Measurements from ENCODE around the gene NSG1.

Gene NSG1

DNA sequence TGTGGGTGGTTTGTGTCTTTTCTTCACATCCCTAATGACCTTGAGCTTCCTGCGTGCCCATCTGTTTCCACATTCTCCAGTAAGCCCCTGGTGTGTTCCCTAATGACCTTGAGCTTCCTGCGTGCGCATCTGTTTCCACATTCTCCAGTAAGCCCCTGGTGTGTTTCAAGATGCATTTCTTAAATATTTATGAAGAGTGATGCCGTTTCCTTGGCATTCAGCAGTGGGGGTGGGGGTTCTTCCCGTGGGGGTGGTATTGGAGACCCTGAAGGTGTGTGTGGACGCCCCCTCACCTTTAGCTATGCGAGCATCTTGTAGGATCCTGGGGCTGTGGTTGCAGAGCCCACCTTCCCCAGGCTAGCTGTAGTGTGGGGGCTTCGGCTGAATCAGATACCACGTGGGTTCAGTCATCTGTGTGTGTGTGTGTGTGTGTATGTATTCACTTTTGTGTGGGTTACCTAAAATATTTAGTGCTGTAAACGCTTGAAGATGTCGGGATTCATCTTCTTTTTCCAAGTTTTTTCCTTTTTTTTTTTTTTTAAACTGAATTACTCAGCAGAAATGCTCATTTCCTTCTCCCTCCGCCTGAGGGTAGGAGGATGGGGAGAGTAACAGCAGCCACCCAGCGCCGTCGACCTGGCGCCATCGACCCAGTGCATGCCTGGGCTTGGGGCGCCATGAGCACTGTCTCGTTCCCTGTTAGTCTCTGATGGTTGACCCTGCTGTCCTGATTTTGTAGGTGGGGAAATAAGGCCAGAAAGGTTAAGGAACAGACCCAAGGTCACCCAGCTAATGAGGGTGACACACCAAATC lies 9.9 kb downstream of the NSG1 start:
- DNase-seq = peak; percentile 26

DNA sequence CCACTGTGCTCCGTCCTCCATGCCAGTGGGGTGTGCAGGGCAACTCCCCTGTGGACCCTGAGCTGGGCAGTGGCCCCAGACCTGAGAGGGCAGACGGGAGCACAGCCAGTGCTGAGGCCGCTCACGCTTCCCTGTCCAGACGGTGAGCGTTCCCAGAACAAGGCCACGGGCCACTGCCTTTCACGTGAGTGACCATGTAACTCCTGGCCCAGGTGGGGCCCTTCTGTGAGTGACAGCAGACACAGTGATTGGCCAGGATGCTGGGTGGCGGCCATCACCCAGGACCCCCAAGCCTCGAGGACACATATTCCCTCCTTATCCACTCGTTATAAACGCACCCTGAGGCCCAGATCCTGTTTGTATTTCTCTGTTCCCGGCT lies 10.5 kb downstream of the NSG1 start:
- DNase-seq = no peak

DNA sequence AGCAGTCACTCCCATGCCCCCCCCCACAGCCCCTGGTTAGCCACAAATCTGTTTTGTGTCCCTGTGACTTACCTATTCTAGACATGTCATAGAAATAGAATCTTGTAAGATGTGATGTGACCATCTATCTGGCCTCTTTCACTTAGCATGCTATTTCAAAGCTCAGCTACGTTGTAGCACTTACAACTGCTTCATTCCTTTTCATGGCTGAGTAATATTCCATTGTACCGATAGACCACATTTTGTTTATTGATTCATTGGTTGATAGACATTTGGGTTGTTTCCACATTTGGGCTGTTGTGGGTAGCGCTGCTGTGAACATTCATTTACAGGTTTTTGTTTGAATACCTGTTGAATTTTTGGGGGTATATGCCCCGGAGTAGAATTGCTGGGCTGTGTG lies 11.5 kb downstream of the NSG1 start:
- DNase-seq = no peak

DNA sequence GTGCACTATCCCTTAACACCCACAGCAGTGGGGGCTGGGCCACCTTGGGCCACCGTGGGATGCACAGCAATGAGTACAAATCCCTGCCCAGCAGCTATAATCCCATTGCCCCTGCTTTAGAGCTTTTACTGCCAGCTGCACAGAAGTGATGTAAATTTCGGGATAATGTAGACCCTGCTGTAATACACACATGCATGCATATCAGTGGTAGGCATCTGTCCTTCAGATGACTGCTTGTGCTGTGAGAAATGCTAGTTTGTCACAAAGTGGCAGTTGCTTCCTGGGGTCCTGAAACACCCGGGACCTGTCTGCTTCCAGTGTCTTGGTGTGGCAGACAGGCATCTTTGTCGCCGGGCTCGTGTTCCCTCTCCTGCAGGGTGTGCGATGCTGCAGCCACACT lies 14.1 kb downstream of the NSG1 start:
- DNase-seq = no peak

DNA sequence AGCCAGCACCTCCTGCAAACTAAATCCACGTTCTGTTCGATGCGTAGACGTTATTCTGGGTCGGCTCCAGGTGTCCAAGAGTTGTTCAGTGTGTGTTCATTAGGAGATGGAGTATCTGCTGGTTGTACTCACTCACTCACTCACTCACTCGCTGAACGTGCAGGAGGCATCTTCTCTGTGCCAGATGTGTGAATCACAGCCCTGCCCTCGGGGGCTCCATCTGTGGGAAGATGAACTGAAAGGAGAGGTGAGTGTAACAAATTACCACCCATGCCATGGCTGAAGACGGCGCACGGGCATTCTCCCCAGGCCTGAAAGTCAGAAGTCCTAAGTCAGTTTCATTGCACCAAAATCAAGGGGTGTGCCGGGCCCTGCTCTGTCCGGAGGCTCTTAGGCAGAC lies 16.1 kb downstream of the NSG1 start:
- DNase-seq = no peak

DNA sequence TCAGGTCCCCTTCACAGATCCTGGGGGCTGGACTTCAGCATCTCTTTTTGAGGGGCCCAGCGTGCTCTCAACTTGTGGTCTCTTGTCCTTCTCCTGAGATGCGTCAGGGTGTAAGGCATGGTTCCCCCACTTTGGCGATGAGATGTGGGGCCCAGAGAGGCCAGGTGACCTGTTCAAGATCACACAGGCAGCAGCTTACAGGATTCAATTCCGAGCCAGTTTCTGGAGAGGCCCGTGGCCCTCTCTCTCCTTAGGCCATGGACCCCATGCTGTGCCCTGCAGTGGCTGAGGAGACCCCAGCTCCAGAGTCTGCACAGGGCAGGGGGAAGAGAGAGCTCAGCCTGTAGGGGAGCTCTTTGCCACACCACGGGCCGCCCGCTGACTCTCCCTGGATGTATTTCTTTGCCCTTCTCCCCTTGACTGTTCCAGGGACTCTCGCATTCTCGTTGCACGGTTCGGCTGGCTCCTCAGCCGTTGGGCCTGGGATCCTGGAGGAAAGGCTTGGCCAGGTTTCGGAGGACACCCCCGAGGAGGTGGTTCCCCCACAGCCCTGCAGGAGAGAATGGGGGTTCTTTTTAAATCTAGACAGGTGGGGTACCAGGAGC lies 18.6 kb downstream of the NSG1 start:
- DNase-seq = no peak

DNA sequence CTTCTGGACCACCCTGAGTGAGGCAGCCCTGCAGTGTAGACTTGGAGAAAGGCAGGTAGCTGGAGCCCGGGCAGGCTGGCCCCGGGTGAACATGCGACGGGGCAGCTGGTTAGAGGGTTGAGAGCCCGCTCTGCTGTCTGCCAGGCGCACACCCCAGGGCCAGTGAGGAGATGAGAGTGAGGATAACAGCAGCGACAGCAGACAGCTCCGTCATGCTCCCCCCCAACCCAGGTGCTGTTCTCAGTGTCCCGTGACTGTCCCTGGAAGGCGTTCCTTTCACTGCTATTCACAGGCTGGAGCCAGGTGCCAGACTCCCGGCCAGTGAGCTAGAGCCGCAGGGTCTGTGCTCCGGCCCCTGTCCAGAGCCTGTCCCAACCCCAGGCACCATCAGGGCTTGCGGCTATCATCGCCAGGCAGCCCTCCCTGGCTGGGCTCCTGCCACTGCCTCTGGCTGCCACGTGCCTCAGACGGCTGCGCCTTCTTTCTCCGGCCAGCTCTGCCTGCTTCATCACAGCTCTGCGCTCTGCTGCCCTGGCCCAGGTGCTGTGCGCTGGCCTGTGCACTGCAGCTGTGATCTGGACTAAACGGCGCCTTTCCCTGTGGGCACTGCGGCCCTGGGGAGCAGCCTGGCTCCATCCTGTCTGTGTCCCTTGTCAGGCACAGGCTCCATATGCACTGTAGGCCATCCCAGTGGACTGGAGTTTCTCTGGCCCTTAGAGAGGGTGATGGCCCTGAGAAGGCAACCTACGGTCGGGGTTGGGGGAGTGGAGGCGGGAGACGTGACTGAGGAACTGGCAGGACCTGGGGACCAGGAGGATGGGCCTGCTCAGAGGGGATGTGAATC lies 19.8 kb downstream of the NSG1 start:
- DNase-seq = no peak

DNA sequence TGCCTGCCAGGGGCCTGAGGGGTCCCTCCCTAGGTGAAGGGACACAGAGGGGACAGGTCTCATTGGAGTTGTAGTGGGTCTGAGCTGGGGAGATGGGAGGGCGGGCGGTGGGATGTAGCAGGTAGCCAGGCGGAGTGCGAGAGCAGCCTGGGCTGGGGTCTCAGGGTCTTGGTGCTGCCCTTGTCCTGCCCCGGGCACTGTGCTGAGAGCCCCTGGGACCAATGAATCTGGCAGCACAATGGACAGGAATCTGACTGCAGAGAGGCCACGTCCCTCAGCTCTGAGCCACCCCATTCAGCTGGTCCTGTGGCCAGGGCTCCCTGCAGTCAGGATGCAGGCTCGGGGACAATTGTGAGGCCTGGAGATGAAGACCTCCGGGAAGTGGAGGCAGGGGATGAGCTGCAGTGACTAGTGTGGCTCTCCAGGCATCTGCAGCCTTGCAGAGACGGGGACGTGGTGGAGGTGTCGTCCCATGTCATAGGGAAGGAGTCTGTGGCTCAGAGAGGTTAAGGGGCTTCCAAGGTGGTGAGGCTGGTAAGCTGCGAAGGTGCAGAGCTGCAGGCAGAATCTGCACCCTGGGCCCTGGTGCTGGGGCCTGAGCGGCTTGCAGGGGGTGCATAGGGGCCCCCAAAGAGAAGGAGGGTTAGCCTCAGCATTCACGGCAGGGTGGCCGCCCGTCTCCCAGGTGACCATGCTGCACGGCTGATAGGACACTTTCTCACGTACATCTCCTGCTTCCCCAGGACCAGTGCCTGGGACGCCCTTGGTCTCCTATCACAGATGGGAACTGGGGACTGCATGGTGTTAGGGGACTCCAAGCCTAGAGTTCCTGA lies 20.6 kb downstream of the NSG1 start:
- DNase-seq = no peak

DNA sequence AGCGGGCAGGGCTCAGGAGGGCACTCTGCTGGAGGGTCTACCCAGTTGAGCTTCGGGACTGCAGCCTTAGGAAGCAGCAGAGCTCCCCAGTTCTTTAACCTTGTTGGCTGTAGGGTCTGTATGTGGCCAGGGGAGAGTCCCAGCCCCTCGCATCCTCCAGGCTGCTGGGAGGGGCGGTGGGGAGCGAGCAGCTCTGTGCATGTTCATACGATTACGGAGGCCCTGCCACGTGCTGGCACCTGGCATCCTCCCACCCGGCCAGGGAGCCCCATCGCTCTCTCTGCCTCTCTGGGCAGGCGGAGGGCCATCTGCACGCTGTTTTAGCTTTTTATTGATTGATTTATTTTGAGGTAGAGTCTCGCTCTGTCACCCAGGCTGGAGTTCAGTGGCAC lies 21.2 kb downstream of the NSG1 start:
- DNase-seq = no peak

DNA sequence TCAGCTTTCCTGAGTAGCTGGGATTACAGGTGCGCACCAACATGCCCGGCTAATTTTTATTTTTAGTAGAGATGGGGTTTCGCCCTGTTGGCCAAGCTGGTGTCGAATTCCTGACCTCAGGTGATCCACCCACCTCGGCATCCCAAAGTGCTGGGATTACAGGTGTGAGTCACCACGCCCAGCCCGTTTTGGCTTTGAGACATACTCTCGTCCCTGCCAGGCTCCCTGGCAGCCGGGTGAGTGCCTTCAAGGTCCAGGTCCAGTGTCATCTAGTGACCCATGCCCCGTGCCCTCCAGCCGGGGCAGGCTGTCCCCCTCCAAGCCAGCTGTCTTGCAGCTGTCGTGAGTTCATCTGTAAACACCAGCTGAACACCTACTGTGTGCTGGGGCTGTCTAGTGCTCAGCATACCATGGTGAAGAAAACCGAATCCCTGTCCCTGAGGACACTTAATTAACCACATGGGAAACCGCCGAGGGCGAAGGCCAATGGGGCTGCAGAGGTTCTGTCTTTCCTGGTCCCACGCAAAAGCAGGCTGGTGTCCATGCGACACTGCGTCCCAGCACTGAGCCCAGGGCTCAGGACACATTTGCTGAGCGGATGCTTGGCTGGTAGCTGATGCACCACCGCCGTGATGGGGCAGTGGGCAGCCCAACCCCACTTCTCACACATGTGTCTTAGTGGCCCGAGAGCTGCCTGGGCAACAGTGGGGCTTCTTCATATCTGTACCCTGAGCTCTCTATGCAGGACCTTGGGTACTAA lies 21.9 kb downstream of the NSG1 start:
- no peak for DNase-seq

DNA sequence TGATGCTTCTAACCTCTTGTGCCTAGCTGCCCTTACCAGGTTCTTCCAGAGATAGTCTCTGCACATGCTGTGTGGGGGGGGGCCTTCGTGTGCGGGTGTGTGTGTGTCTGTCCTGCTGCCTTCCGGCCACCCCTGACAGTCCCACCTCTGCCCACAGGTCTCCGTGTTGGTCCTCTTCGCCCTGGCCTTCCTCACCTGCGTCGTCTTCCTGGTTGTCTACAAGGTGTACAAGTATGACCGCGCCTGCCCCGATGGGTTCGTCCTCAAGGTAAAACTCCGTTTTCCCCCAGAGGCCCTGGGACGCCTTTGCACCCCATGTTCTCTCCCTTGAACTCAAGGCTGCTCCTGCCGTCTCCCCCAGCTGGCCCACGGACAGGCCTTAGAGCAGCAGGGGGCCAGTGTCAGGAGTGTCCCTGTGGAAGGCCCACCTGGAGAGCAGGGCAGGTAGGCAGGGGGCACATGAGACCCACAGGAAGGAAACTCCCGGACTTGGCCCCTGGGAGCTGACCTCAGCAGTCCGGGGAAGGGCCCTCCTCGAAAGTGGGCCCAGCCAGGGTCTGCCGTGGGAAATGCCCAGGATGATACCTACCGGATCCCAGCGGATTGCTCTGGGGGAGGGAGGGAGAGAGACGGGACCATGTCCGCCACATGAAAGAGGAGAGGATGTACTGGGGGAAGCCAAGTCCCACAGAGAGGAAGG lies 22.7 kb downstream of the NSG1 start:
- no peak for DNase-seq

DNA sequence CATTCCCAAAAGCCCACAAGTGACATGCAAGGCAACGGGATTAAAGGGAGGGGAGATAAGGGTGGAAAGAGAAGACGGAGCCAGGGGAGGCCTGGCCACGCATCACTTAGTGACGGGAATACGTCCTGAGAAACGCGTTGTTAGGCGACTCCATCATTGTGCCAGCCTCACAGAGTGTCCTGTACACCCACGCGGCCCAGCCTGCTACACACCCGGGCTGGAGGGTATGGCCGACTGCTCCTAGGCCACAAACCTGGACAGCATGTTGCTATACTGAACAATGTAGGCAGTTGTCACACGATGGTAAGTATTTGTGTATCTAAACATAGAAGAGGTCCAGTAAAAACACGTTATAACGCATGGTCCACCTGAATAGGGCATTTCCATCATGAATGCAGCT lies 23.4 kb downstream of the NSG1 start:
- DNase-seq = no peak

DNA sequence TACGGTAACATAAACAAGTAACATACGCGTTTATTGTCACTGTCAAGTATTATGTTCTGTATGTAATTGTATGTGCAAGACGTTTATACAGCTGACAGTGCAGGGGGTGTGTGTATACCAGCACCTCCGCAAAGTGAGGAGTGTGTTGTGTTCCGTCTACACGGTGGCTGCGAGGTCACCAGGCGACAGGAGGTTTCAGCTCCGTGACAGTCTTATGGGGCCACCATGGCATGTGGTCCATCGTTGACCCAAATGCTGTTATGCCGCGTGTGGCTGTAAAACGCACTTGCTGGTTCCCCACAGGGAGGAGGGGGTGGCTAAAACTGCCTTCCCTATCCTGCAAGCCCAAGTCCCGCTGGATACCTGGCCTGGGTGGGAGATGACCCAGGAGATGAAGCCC lies 25.0 kb downstream of the NSG1 start:
- DNase-seq = no peak

DNA sequence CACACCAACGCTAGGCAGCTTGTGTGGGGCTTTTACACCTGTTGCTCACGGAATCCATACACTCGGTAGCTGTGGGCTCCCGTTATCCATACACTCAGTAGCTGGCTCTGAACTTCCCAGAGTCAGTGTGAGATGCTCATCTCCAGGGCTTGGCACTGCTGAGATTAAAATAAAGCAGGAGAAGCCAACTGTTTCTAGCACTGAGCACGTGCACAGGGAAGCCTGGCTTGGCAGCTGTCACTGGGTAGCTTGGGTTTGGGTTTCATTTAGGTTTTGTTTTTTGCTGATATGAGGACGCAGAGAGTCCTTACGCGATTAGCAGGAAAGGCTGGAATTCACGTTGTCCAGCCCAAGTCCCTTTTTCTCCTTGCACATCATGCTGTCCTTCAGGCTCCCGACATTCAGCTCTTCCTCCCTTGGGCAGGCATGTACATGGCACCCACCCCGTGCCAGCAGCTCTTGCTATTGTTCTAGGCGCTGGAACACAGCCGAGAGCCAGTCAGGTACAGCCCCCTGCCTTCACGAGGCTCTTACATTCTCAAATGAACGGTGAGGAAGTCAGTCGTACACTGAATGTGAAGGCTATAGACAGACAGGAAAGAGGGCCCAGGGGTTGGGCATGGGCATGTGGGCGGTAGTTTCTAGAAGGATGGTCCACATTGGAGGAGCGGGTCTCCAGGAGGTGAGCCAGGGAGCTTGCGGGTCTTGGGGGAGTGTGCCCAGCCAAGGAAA lies 25.9 kb downstream of the NSG1 start:
- DNase-seq = no peak

DNA sequence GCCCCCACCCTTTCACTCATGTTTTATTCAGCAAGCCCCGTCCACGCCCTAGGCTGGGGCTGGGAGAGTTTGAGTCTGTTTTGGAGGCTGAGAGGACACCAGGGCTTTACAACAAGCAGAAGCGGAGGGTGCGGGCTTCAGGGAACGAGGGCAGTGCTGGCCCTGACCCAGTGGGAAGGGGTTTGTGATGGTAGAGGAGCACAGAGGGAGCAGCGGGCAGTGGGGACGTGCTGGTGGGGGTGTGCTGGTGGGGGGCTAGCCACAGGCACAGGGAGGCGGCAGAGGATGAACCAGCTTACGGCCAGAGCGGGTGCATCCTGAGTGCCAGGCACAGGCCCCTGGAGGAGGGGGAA lies 26.4 kb downstream of the NSG1 start:
- no peak for DNase-seq

DNA sequence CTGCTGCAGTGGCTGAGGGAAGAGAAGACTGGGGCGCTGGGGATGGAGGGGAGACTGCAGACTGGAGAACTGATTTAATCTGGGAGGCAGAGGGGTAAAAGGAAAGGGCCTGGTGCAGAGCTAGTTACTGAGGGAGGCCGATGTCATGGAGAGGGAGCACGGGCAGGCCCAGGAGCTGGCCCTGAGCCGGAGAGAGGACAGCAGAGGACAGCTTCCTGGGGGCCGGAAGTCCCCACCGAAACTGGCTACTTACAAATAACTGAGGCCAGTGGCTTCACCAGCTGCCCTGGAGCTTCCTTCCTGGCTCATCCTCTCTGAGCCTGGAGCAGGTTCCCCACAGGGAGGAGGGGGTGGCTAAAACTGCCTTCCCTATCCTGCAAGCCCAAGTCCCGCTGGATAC lies 26.9 kb downstream of the NSG1 start:
- no peak for DNase-seq

DNA sequence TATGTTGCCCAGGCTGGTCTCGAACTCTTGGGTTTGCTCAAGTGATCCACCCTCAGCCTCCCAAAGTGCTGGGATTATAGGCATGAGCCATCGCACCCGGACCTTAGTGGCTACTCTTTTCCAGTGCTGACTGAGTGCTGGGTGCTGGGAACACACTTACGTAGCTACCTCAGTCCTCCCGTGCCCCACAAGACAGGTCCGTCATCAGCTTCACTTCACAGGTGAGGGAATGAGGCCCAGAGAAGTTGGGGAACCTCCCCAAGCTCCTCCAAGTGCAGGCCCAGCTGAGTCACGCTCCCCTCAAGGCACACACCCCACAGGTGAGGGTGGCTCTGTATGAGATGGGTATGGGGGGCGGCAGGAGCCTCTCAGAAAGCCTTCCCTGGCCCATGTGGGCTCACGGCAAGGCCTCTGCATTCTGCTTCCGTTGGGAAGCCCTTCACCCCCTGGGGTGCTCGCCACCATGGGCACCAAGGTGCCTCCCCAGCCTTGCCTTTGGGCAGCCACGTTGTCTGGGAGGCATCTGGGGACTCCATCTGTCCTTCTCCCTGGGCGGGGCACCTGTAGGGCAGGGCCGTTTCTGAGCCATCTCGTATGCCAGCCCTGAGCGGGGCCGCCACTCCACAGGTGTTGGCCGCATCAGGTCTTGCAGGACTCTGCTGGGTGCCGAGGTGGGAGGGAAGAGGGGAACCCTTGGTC lies 28.4 kb downstream of the NSG1 start:
- DNase-seq = no peak

DNA sequence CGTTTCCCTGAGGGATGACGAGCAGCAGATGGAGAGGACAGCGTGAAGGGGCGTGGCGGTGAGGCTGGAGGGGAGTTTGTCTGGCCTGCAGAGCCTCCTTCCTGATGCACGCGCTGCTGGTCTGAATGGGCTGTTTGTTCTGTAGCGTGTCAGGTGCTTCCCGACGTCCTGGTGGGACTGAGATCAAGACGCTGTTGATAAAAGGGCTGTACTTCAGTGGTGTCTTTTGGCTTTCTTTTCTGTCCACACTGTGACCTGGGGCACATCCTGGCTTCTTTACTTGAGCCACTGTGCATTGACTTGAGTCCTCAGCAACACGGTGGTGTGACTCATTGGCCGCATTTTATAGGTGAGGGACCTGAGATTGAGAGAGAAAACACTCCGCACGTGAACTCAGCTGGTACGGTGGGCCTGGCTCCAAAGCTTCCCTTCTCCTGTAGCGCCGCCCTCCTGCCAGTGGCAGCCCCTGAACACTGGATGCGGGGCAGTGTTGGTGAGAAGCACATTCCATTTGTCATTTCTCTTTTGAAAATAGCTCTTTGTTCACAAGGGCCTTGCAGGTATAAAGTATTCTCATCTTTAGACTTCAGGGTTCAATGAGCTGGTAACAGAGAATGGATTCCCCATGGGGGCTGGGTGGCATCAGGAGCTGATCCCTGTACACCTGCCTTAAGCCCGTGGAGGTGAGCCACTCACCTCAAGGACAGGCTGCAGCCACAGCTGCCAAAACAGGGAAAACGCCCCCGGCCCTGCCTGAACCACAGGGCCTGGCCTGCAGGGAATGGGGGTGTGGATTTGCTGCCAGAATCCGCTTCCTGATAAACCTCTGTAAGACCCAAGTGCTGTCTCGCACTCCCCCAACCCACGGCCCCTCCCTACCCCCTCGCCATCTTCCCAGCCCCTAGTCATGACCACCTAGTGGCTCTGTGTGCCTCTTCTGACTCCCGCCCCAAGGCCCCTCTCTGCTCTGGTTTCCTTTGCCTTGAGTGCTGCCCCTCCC lies 29.2 kb downstream of the NSG1 start:
- no peak for DNase-seq

DNA sequence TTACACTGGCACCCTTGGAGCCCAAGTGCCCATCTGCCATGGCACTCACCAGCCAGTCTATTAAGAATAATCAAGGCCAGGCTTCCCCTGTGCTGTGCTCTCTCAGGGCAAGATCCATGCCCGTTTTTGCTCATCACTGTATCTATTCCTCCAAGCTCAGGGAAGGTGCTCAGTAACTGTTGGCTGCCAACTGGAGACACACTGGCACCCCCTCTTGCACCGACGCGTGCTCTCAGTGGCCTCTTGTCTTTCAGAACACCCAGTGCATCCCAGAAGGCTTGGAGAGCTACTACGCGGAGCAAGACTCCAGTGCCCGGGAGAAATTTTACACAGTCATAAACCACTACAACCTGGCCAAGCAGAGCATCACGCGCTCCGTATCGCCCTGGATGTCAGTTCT lies 30.1 kb downstream of the NSG1 start:
- DNase-seq = no peak

All from fibroblast of skin of scalp (primary cell).